H7 (cell line): ENCODE results near the gene ARID2. TPM values are rescaled to one million over a fixed set of nuclear protein-coding genes. Genes with fewer than 3 reads are reported as not detected.
A peak's percentile ranks its signal among the peaks of the same experiment; 100 is the strongest.

Experiments
- DNase-seq: peaks from one replicate; pipeline ENCODE4 v3.0.0; 2012
- H3K27me3 ChIP-seq: 2 replicates; pipeline ENCODE4 v1.6.0; 2011; ENCODE audit warnings: mild to moderate bottlenecking, low read length; ENCODE audit not compliant: control insufficient read depth, insufficient read depth
- H3K36me3 ChIP-seq: replicated peaks from 2 replicates; pipeline ENCODE4 v1.5.1; 2011; ENCODE audit warnings: low read length; ENCODE audit not compliant: control insufficient read depth, insufficient read depth
- H3K4me3 ChIP-seq: 2 replicates; pipeline ENCODE4 v1.5.1; 2011; ENCODE audit warnings: low read depth, mild to moderate bottlenecking, control low read depth, low read length, moderate library complexity; ENCODE audit not compliant: insufficient read depth
- total RNA-seq: library from RNA; depleted of rRNA; stranded (reverse); fragments of >200 nt; shearing (Covaris generic); gene quantifications from 2 replicates; pipeline ENCODE4 v1.2.3, GENCODE V29; 2014

ARID2 gene
- total RNA-seq, 1 experiment from 2014 or later: 20.4 TPM

DNA sequence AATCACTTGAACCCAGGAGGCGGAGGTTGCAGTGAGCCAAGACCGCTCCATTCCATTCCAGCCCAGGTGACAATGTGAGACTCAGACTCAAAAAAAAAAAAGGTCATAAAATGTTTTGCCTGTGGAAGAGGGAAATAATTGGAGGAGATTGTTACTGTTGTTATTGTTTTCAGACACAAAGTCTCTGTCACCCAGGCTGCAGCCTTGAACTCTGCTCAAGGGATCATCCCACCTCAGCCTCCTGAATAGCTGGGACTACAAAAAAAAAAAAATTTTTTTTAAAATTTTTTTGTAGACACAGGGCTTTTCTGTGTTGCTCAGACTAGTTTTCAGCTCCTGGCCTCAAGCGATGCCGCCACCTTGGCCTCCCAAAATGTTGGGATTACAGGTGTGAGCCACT lies 33.9 kb downstream of the ARID2 start:
- no peak for DNase-seq
- Histone ChIP-seq H3K36me3 (no peaks in the 10 kb centered on the region), H3K27me3 (no peaks in the 10 kb centered on the region), H3K4me3 (no peak overlapping the region)

DNA sequence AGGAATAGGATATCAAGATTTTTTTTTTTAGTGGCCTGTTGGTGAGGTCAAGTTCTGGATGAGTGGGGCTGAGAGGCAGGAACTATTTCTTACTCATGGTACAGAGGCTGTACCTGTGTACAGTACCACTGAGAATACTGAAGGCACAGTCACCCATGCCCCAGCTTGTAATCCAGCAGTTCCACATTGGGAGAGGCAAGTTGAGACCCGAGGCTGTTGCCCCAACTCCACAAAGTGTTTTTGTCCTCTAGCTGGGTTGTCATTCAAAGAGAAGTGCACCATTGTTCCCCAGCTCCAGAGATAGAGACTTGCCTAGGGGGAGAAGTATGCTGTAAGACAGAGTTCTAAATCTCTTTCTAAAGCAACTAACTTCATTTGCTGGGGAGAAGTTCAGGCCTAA lies 38.7 kb downstream of the ARID2 start:
- Histone ChIP-seq H3K36me3 (no peaks in the 10 kb centered on the region), H3K4me3 (no peak overlapping the region), H3K27me3 (no peaks in the 10 kb centered on the region)
- DNase-seq: no peak

DNA sequence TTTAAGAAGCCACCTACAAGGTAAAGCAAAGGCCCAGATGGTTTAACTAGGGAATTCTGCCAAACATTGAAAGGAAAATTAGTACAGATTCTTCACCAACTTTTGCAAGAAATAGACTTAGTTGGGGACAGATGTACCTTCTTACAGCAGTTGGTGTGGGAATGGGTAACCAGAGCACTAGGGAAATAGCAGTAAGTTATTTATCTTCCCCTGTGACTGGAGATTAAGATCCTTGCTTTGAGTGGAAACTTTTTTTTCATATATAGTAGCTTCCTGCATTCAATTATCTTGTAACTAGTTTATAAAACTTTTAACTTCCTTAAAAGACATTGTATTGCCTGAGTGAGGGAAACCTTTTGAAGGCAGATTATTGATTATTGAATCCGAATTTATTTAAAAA lies 44.2 kb downstream of the ARID2 start:
- no peak for DNase-seq
- no peaks in the 10 kb centered on the region for H3K27me3 ChIP-seq
- H3K36me3 ChIP-seq: no peaks in the 10 kb centered on the region
- no peak overlapping the region for H3K4me3 ChIP-seq

DNA sequence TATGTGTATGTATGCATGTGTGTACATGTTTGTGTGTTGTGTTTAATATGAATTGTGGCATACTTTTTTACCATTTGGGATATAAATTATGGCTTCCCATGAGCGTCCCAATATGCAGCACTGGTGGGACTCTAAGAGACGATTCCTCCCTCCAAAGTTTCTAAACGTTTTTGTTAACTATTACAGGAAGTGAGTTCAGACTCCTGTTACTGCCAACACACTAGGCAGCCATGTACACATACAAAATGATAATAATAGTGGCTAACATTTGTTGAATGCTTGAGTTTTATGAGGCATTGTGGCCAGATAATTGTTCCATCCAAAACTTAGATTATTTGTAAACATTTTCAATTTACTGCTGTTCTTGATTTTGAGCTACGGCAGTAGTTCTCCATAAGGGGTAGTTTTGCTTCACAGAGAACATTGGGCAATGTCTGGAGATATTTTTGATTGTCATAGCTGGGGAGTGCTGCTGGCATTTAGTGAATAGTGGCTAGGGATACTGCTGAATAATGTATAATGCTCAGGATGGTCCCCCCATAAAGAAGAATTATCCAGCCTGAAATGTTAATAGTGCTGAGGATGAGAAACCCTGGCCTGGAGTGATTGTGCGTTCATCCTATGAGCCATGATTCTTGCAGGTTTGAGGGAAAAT lies 45.1 kb downstream of the ARID2 start:
- DNase-seq: no peak
- Histone ChIP-seq H3K27me3 (no peaks in the 10 kb centered on the region), H3K4me3 (no peak overlapping the region), H3K36me3 (no peaks in the 10 kb centered on the region)

DNA sequence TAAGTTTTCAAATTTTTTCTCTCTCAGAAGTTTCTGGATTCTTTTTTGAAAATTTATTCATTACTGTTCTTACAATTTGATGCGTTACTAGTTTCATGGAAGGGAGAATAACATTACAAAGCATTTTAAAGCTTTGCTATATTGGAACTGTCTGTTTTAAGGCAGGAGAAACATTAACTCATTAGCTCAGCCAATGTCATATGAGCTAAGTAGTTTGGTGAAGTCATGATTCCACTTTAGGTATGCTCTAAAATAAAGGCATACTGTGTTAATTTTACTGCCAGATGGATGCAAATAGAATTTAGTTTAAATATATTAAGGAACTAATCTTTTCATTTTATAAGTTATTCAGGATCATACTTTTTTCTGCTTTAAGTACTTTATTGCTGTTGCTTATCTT lies 46.0 kb downstream of the ARID2 start:
- no peak overlapping the region for H3K4me3 ChIP-seq
- DNase-seq: no peak

DNA sequence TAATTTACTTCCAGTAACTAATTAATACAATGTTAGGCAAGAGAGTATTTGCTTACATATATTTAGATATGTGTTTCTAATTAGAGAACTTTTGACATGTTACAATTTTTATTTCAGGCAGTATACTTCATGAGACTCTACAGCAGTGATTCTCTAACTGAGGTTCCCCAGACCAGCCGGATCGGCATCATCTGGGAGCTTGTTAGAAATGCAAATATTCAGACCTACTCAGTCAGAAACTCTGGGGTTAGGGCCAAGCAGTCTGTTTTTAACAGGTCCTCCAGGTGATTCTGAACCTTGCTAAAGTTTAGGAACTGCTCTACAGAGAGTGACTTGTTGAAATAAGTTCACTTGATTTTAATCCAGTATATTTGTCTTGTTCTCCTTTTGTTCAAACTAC lies 46.5 kb downstream of the ARID2 start:
- no peaks in the 10 kb centered on the region for H3K27me3 ChIP-seq
- H3K4me3 ChIP-seq: no peak overlapping the region
- H3K36me3 ChIP-seq: no peaks in the 10 kb centered on the region
- no peak for DNase-seq

More for the DNA sequence above, 46.0 kb downstream of the ARID2 start:
- Histone ChIP-seq H3K27me3 (no peaks in the 10 kb centered on the region), H3K36me3 (no peaks in the 10 kb centered on the region)

DNA sequence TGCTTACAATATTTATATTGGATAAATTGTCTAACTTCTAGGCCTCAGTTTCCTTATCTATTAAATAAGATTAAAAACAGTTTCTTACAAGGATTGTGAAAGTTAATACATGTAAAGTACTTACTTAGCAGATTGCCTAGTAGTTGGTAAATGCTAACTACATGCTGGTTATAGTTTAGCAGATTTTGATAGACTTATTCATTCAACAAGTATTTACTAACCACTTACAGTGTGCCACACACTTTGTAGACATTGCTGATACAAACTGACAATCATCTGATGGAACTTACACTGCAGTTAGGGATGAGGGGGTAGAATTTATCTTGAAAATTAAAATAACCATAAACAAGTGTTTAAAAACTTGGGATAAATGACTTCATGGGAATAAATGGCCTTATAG lies 50.4 kb downstream of the ARID2 start:
- Histone ChIP-seq H3K36me3 (no peaks in the 10 kb centered on the region), H3K4me3 (no peak overlapping the region), H3K27me3 (no peaks in the 10 kb centered on the region)
- DNase-seq: no peak

DNA sequence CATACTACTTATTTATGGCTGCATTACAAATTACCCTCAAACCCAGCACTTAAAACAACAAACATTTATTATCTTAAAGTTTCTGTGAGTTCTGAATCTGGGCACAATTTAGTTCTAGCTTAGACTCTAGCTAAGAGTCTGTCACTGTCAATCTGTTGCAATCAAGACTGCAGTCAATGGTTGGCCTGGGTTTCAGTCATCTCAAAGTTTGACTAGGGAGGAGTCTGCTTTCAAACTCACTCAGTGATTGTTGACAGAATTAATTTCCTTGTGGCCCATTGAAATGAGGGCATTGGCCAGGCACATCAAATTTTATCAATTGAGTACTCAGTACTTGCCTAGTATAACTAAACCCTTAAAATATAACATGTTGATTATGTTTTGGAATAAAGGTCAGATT lies 51.6 kb downstream of the ARID2 start:
- no peaks in the 10 kb centered on the region for H3K27me3 ChIP-seq
- no peak for DNase-seq
- no peaks in the 10 kb centered on the region for H3K36me3 ChIP-seq
- no peak overlapping the region for H3K4me3 ChIP-seq

DNA sequence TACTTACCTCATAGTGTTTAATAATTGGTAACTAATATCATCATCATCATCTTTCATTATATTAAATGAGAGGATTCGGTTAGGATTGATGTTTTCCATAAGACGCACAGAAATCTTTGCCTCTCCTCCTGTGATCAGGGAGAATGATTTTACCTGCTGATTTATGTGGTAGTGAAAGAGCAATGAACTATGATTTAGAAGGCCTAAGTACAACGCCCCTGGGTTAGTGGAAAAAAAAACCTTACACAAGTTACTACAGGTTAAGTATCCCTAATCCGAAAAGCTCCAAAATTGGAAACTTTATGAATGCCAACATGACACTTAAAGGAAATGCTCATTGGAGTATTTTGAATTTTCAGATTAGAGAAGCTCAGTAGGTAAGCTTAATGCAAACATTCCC lies 55.8 kb downstream of the ARID2 start:
- Histone ChIP-seq H3K4me3 (no peak overlapping the region), H3K36me3 (no peaks in the 10 kb centered on the region), H3K27me3 (no peaks in the 10 kb centered on the region)
- no peak for DNase-seq

DNA sequence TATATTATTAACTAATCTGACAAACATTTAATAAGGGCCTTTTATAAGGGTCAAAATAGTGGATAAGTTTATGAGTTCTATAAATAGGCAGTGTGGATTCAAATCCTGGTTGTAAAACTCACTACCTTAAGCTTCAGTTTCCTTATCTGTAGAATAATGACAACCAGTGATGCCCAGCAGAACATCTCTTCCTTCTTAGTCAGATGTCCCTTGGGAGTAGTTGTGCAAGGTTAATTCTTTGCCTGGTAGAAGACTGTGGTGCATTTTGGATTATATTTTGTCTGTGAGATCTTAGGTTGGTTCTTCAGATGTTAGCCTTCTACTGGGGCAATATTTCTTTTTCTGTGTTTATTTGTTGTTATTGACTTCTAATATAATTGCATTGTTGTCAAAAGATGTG lies 59.5 kb downstream of the ARID2 start:
- no peak for DNase-seq
- no peak overlapping the region for H3K4me3 ChIP-seq
- no peaks in the 10 kb centered on the region for H3K27me3 ChIP-seq
- H3K36me3 ChIP-seq: no peaks in the 10 kb centered on the region

DNA sequence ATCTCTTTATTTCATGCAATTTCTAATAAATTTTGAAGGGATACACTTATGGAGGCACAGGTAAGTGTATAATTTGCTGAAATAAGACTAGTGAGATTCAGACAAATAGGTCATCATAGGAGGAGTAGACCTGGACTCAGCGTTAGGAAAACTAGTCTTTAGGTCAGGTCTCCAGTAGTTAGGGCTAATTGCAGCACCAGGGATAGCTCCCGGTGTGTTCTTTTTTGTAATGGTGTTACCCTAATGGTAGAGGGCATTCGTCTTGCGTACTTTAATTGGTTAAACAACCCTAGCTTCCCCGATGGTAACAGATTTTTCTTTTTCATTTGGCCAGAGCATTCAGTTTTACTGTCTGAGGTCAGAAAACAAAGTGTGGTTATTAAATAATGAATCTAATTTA lies 64.9 kb downstream of the ARID2 start:
- Histone ChIP-seq H3K36me3 (no peaks in the 10 kb centered on the region), H3K4me3 (no peak overlapping the region), H3K27me3 (no peaks in the 10 kb centered on the region)
- DNase-seq: peak; percentile 20

DNA sequence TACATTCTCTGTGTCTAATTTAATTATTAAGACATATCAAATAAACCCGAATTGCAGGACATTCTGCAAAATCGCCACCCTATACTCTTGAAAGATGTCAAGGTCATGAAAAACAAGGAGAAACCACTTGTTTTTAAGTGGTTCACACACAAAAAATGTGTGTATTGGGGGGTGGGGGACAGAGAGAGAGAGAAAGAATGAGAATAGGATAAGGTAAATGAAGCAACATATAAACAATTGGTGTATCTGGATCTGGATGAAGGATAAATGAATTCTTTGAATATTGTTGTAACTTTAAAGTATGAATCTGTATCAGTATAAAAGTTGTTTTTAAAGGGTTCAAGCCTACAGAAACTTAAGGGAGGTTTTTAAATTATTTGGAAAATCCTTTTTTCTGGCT lies 72.1 kb downstream of the ARID2 start:
- no peaks in the 10 kb centered on the region for H3K27me3 ChIP-seq
- no peak for DNase-seq
- no peak overlapping the region for H3K4me3 ChIP-seq
- no peaks in the 10 kb centered on the region for H3K36me3 ChIP-seq

DNA sequence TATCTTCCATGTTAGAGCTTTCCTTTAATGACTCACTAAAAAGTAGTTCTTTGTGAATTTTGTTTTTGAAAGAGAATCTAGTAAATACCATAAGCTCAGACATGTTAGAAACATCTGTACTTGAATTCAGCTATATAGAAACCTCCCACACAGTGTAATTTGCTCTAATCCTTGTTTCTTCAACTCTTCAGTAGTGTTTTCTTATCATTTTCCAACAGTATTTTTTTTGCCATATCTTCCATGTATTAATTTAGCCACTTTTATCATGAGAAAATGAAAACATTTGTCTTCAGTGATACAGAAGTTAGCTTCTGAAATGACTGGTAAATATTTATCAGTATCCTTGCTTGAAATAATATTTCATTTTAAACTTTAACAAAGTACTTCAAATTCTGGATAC lies 73.6 kb downstream of the ARID2 start:
- Histone ChIP-seq H3K36me3 (no peaks in the 10 kb centered on the region), H3K27me3 (no peaks in the 10 kb centered on the region), H3K4me3 (no peak overlapping the region)
- DNase-seq: no peak

DNA sequence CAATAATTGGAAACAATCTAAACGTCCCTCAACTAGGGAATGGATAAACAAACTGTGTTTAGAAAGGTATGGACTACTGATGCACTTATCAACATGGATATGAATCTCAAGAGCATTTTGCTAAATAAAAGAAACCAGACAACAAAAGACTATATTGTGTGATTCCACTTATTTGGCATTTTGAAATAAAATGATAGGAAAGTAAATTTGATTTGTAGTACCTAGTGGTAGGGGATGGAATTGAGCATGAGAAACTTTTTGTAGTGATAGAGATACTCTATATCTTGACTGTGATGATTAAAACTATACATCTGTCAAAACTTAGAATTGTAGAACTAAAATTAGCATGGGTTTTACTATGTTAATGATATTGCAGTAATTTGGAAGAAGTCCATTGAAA lies 87.1 kb downstream of the ARID2 start:
- Histone ChIP-seq H3K27me3 (no peaks in the 10 kb centered on the region), H3K36me3 (no peaks in the 10 kb centered on the region), H3K4me3 (no peak overlapping the region)
- no peak for DNase-seq

DNA sequence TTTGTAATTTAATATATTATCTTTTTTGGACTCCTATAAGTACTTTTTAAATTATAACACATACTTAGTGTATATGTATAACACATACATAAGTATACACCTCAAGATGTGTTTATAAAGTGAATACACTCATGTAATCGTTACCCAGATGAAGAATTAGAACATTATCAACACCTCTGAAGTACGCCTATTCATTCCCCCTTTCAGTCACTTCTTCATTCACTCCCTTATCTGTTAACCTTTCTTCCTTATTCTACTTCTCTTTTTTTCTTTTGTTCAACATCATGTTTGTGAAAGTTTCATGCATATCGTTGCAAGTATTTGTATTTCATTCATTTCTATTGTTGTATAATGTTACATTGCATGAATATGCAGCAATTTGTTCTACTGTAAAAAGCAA lies 98.5 kb downstream of the ARID2 start:
- no peak for DNase-seq
- Histone ChIP-seq H3K27me3 (no peaks in the 10 kb centered on the region), H3K4me3 (no peak overlapping the region), H3K36me3 (peaks cover under 1% of the 10 kb centered on the region; the same call in 1 of the 2 replicates)

DNA sequence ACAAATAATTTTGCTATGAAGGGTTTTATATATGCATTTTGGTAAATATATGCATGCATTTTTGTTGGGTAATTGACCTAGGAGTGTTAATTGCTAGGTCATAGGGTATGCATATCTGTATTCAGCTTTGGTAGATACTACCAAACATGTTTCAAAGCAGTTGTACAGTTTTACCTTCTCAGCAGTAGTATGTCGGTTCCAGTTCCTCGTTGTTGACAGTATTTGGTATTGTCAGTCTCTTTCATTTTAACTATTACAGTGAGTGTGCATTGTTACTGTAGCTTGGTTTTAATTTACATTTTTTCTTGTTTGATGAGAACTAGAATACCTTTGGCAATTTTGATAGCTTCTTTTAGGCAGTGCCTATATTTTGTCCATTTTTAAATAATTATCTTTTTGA lies 98.9 kb downstream of the ARID2 start:
- no peaks in the 10 kb centered on the region; the same call in 1 of the 2 replicates for H3K36me3 ChIP-seq
- DNase-seq: no peak
- no peaks in the 10 kb centered on the region for H3K27me3 ChIP-seq
- H3K4me3 ChIP-seq: no peak overlapping the region
